ENCODE measurements around the gene UPK3A. TPM values are rescaled to one million over a fixed set of nuclear protein-coding genes. Genes with fewer than 3 reads are reported as not detected.

UPK3A gene
- total RNA-seq, 1 donor from 2014 or later = not detected

GRCh38 chr22:45295492-45295891, 10.7 kb downstream of the UPK3A start:
- Mint-ChIP-seq H3K36me3 (ENCODE audit: low read depth, unreplicated experiment) (no peaks in the 10 kb centered on the region), H3K9me3 (ENCODE audit: unreplicated experiment) (no peaks in the 10 kb centered on the region), H3K4me1 (ENCODE audit: low read depth, unreplicated experiment) (no peaks in the 10 kb centered on the region), H3K4me3 (ENCODE audit: unreplicated experiment) (no peak overlapping the region), H3K27me3 (ENCODE audit: low read depth, unreplicated experiment) (peaks cover 27% of the 10 kb centered on the region), H3K27ac (ENCODE audit: unreplicated experiment) (no peak overlapping the region)
- H3K27ac ChIP-seq (ENCODE audit: low read depth, low read length) = no peak overlapping the region
- no peaks in the 10 kb centered on the region for H4K20me1 ChIP-seq (ENCODE audit: insufficient read depth, low read length)
- no peak for TF ChIP-seq EZH2 (IDR thresholded peaks at IDR 0.05; ENCODE audit: insufficient read depth, low read length)
- TF ChIP-seq CTCF (IDR thresholded peaks at IDR 0.05; ENCODE audit: insufficient read depth, low read depth, low read length) = no peak
- H3K27me3 ChIP-seq (ENCODE audit: insufficient read depth, low read length) = peaks cover 8% of the 10 kb centered on the region
- no peaks in the 10 kb centered on the region for H3K79me2 ChIP-seq (ENCODE audit: insufficient read depth, low read length)
- DNase-seq (ENCODE audit: low read depth) = no peak
- no peaks in the 10 kb centered on the region for H3K36me3 ChIP-seq (ENCODE audit: insufficient read depth, low read length)
- no peaks in the 10 kb centered on the region for H3K4me1 ChIP-seq (ENCODE audit: insufficient read depth, low read length)
- H3K9ac ChIP-seq (ENCODE audit: low read length) = no peak overlapping the region
- H3K9me3 ChIP-seq (ENCODE audit: insufficient read depth, low read depth, low read length) = no peaks in the 10 kb centered on the region
- H2AFZ ChIP-seq (ENCODE audit: low read depth, low read length) = no peak overlapping the region
- H3K4me2 ChIP-seq (ENCODE audit: low read length) = no peak overlapping the region
- FAIRE-seq = no peak
- no peak overlapping the region for H3K4me3 ChIP-seq (ENCODE audit: insufficient read depth, low read depth, low read length)

DNA sequence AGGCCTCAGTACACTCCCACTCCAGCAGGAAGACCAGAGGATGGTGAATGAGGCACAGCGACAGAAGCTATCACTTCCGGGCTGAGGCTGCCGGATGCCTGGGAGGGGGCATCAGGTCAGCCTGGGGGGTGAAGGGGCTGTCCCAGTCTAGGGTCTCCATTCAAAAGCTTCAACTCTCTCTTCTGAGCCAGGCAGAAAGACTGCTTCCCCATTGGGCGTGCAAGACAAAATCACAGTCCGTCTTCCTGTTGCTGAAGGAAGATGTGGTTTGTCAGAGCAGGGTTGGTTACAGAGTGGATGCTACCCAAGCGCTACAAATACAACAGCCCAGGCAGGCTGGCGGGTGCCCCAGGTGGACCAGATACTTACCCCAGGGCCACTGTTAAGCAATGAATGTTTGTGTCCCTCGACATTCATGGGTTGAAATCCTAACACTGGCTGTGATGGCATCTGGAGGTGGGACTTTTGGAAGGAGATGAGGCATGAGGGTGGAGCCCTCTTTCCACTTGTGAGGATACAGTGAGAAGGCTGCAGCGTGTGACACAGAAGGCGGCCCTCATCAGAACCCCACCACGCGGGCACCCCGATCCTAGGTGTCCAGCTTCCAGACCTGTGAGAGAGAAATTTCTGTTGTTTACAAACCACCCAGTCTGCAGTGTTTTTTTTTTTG, 12.0 kb downstream of the UPK3A start:
- Histone ChIP-seq H3K36me3 (ENCODE audit: insufficient read depth, low read length) (no peaks in the 10 kb centered on the region), H3K4me1 (ENCODE audit: insufficient read depth, low read length) (peaks cover 1% of the 10 kb centered on the region), H3K4me3 (ENCODE audit: insufficient read depth, low read depth, low read length) (no peak overlapping the region), H3K9me3 (ENCODE audit: insufficient read depth, low read depth, low read length) (no peaks in the 10 kb centered on the region), H3K79me2 (ENCODE audit: insufficient read depth, low read length) (no peaks in the 10 kb centered on the region), H3K27me3 (ENCODE audit: insufficient read depth, low read length) (peaks cover 8% of the 10 kb centered on the region), H3K27ac (ENCODE audit: low read depth, low read length) (no peak overlapping the region), H3K4me2 (ENCODE audit: low read length) (no peak overlapping the region), H2AFZ (ENCODE audit: low read depth, low read length) (no peak overlapping the region), H4K20me1 (ENCODE audit: insufficient read depth, low read length) (no peaks in the 10 kb centered on the region), H3K9ac (ENCODE audit: low read length) (no peak overlapping the region)
- TF ChIP-seq EZH2 (IDR thresholded peaks at IDR 0.05; ENCODE audit: insufficient read depth, low read length) = no peak
- TF ChIP-seq CTCF (IDR thresholded peaks at IDR 0.05; ENCODE audit: insufficient read depth, low read depth, low read length) = no peak
- no peak for DNase-seq (ENCODE audit: low read depth)
- FAIRE-seq = no peak
- no peak overlapping the region for H3K27ac Mint-ChIP-seq (ENCODE audit: unreplicated experiment)
- peaks cover 27% of the 10 kb centered on the region for H3K27me3 Mint-ChIP-seq (ENCODE audit: low read depth, unreplicated experiment)
- H3K4me1 Mint-ChIP-seq (ENCODE audit: low read depth, unreplicated experiment) = no peaks in the 10 kb centered on the region
- no peaks in the 10 kb centered on the region for H3K9me3 Mint-ChIP-seq (ENCODE audit: unreplicated experiment)
- no peak overlapping the region for H3K4me3 Mint-ChIP-seq (ENCODE audit: unreplicated experiment)
- H3K36me3 Mint-ChIP-seq (ENCODE audit: low read depth, unreplicated experiment) = no peaks in the 10 kb centered on the region

DNA sequence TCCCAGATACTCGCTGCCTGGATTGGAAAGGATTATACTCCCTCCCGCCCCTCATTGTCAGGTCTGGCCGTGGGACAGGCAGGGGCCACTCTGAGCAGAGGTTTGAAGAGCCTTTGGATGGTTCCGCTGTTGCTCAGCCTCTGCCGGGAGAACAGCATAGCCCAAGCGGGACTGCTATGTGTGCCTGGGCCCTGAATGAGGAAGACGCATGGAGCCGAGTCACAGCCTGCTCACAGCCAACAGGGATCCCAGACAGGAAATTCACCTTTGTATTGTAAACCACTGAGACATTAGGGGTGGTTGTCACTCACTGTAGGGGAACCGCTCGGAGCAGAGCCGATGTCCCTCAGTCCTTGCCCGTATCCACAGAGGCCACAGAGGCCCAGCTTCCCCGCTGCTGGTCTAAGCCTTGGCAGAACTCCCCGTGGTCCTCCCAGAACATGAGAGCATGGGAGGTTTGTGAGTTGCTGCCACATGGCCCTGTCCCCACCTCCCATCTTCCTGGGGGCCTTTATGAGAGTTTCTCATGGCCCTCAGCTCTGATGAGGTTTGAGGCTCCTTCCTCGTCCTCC, 14.3 kb downstream of the UPK3A start:
- no peak overlapping the region for H3K27ac ChIP-seq (ENCODE audit: low read depth, low read length)
- no peak for FAIRE-seq
- H2AFZ ChIP-seq (ENCODE audit: low read depth, low read length) = peak overlapping the region; percentile 20
- H3K4me3 ChIP-seq (ENCODE audit: insufficient read depth, low read depth, low read length) = no peak overlapping the region
- H3K4me1 ChIP-seq (ENCODE audit: insufficient read depth, low read length) = peaks cover 3% of the 10 kb centered on the region
- no peaks in the 10 kb centered on the region for H3K9me3 ChIP-seq (ENCODE audit: insufficient read depth, low read depth, low read length)
- H3K27ac Mint-ChIP-seq (ENCODE audit: unreplicated experiment) = no peak overlapping the region
- TF ChIP-seq CTCF (IDR thresholded peaks at IDR 0.05; ENCODE audit: insufficient read depth, low read depth, low read length) (no peak), EZH2 (IDR thresholded peaks at IDR 0.05; ENCODE audit: insufficient read depth, low read length) (no peak)
- no peaks in the 10 kb centered on the region for H3K36me3 ChIP-seq (ENCODE audit: insufficient read depth, low read length)
- H3K27me3 ChIP-seq (ENCODE audit: insufficient read depth, low read length) = peaks cover 4% of the 10 kb centered on the region
- no peaks in the 10 kb centered on the region for H4K20me1 ChIP-seq (ENCODE audit: insufficient read depth, low read length)
- H3K79me2 ChIP-seq (ENCODE audit: insufficient read depth, low read length) = no peaks in the 10 kb centered on the region
- no peaks in the 10 kb centered on the region for H3K9me3 Mint-ChIP-seq (ENCODE audit: unreplicated experiment)
- peaks cover 14% of the 10 kb centered on the region for H3K27me3 Mint-ChIP-seq (ENCODE audit: low read depth, unreplicated experiment)
- no peak overlapping the region for H3K9ac ChIP-seq (ENCODE audit: low read length)
- no peak overlapping the region for H3K4me3 Mint-ChIP-seq (ENCODE audit: unreplicated experiment)
- DNase-seq (ENCODE audit: low read depth) = no peak
- H3K4me2 ChIP-seq (ENCODE audit: low read length) = no peak overlapping the region
- H3K4me1 Mint-ChIP-seq (ENCODE audit: low read depth, unreplicated experiment) = peaks cover 2% of the 10 kb centered on the region
- no peaks in the 10 kb centered on the region for H3K36me3 Mint-ChIP-seq (ENCODE audit: low read depth, unreplicated experiment)
